ENCODE measurements around the gene PRKG1.
"Not testable (repeated sequence)": the region's sequence is repeated elsewhere in the genome, so short reads cannot be mapped to it uniquely, and the experiment has no call there.

The PRKG1 gene

DNA sequence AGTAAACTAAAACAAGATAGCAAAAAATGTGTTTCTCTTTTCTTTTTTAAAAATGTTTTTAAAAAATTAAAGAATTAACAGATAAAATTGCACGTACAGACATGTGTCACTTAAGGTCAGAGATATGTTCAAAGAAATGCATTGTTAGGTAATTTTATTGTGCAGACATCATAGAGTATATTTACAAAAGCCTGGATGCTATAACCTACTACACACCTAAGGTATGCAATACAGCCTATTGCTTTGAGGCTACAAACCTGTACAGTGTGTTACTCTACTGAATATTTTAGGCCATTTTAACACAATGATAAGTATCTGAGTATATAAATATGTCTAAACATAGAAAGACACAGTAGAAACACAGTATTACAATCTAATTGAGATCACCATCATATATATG, 253.1 kb downstream of the PRKG1 start:
- Histone ChIP-seq H3F3A (ENCODE audit: insufficient read depth) (no peaks in the 10 kb centered on the region), H4K20me1 (ENCODE audit: low read depth, low read length) (no peaks in the 10 kb centered on the region), H3K9ac (ENCODE audit: low read length) (no peak overlapping the region), H3K79me2 (ENCODE audit: insufficient read depth, low read length) (no peaks in the 10 kb centered on the region), H3K27me3 (ENCODE audit: low read length) (no peaks in the 10 kb centered on the region), H3K9me2 (replicated peaks; ENCODE audit: insufficient read depth, low read length) (no peaks in the 10 kb centered on the region), H2AFZ (ENCODE audit: low read depth, low read length, severe bottlenecking) (no peak overlapping the region), H3K4me2 (ENCODE audit: low read depth, low read length, poor library complexity, severe bottlenecking) (no peak overlapping the region), H3K9me3 (ENCODE audit: insufficient read depth, low read length) (no peaks in the 10 kb centered on the region), H3K36me3 (ENCODE audit: low read length) (no peaks in the 10 kb centered on the region), H3K4me3 (ENCODE audit: insufficient read depth, low read length, poor library complexity, severe bottlenecking) (no peak overlapping the region), H3K27ac (ENCODE audit: low read depth, low read length) (no peak overlapping the region)
- TF ChIP-seq, protein P1, sequence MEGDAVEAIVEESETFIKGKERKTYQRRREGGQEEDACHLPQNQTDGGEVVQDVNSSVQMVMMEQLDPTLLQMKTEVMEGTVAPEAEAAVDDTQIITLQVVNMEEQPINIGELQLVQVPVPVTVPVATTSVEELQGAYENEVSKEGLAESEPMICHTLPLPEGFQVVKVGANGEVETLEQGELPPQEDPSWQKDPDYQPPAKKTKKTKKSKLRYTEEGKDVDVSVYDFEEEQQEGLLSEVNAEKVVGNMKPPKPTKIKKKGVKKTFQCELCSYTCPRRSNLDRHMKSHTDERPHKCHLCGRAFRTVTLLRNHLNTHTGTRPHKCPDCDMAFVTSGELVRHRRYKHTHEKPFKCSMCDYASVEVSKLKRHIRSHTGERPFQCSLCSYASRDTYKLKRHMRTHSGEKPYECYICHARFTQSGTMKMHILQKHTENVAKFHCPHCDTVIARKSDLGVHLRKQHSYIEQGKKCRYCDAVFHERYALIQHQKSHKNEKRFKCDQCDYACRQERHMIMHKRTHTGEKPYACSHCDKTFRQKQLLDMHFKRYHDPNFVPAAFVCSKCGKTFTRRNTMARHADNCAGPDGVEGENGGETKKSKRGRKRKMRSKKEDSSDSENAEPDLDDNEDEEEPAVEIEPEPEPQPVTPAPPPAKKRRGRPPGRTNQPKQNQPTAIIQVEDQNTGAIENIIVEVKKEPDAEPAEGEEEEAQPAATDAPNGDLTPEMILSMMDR (IDR thresholded peaks at IDR 0.05; ENCODE audit: insufficient read depth, low read length, poor library complexity, severe bottlenecking): no peak
- no peak for TF ChIP-seq EZH2phosphoT487 (conservative IDR thresholded peaks at IDR 0.05; ENCODE audit: low read length)

DNA sequence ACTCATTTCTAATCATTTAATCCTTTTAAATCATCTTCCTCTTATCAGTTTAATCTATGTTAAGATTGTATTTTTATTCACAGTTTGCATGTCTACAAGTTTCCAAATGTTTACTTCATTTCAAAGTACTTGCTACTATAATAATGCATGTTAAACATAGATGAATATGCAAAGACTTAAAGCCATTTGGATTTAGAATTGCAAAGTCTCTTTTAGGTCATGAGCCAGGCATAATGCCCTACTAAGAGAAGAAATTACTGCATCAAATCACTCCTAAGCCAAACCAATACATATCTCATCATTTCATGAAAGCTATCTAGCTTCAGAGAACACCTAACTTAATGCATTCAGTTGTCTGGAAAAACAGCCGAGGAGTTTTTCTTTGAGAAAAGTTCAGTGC, 266.1 kb downstream of the PRKG1 start:
- Histone ChIP-seq H3K4me2 (ENCODE audit: low read depth, low read length, poor library complexity, severe bottlenecking) (no peak overlapping the region), H3K4me3 (ENCODE audit: insufficient read depth, low read length, poor library complexity, severe bottlenecking) (no peak overlapping the region), H3K36me3 (ENCODE audit: low read length) (no peaks in the 10 kb centered on the region), H3F3A (ENCODE audit: insufficient read depth) (no peaks in the 10 kb centered on the region), H3K27ac (ENCODE audit: low read depth, low read length) (no peak overlapping the region), H3K9me2 (replicated peaks; ENCODE audit: insufficient read depth, low read length) (no peaks in the 10 kb centered on the region), H2AFZ (ENCODE audit: low read depth, low read length, severe bottlenecking) (no peak overlapping the region), H3K9ac (ENCODE audit: low read length) (no peak overlapping the region), H3K27me3 (ENCODE audit: low read length) (no peaks in the 10 kb centered on the region), H3K9me3 (ENCODE audit: insufficient read depth, low read length) (no peaks in the 10 kb centered on the region), H3K79me2 (ENCODE audit: insufficient read depth, low read length) (no peaks in the 10 kb centered on the region), H4K20me1 (ENCODE audit: low read depth, low read length) (no peaks in the 10 kb centered on the region)
- TF ChIP-seq EZH2phosphoT487 (conservative IDR thresholded peaks at IDR 0.05; ENCODE audit: low read length): no peak
- TF ChIP-seq, protein P1 (IDR thresholded peaks at IDR 0.05; ENCODE audit: insufficient read depth, low read length, poor library complexity, severe bottlenecking): no peak

- Histone ChIP-seq H3K9me3 (ENCODE audit: insufficient read depth, low read length) (no peaks in the 10 kb centered on the region), H3K79me2 (ENCODE audit: insufficient read depth, low read length) (no peaks in the 10 kb centered on the region), H3F3A (ENCODE audit: insufficient read depth) (no peaks in the 10 kb centered on the region), H2AFZ (ENCODE audit: low read depth, low read length, severe bottlenecking) (no peak overlapping the region), H3K36me3 (ENCODE audit: low read length) (no peaks in the 10 kb centered on the region), H3K4me2 (ENCODE audit: low read depth, low read length, poor library complexity, severe bottlenecking) (no peak overlapping the region), H3K27ac (ENCODE audit: low read depth, low read length) (no peak overlapping the region), H3K27me3 (ENCODE audit: low read length) (no peaks in the 10 kb centered on the region), H4K20me1 (ENCODE audit: low read depth, low read length) (no peaks in the 10 kb centered on the region), H3K9me2 (replicated peaks; ENCODE audit: insufficient read depth, low read length) (no peaks in the 10 kb centered on the region), H3K4me3 (ENCODE audit: insufficient read depth, low read length, poor library complexity, severe bottlenecking) (no peak overlapping the region), H3K9ac (ENCODE audit: low read length) (no peak overlapping the region)
- TF ChIP-seq, protein P1 (IDR thresholded peaks at IDR 0.05; ENCODE audit: insufficient read depth, low read length, poor library complexity, severe bottlenecking): no peak
- no peak for TF ChIP-seq EZH2phosphoT487 (conservative IDR thresholded peaks at IDR 0.05; ENCODE audit: low read length)
Observed at GRCh38 chr10:51340845-51341610, 266.7 kb downstream of the PRKG1 start.

DNA sequence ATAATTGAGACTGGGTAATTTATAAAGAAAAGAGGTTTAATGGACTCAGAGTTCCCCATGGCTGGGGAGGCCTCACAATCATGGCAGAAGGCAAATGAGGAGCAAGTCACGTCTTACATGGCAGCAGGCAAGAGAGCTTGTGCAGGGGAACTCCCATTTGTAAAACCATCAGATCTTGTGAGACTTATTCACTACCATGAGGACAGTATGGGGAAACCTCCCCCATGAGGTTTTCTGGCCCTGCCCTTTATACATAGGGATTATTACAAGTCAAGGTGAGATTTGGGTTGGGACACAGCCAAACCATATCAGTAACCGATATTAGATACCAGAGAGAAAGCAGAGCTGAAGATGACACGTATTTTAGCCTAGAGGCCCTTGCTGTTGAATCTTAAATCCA, 267.5 kb downstream of the PRKG1 start:
- not testable (repeated sequence) for H4K20me1 ChIP-seq (ENCODE audit: low read depth, low read length); H3K27ac ChIP-seq (ENCODE audit: low read depth, low read length); H3K27me3 ChIP-seq (ENCODE audit: low read length); H3K79me2 ChIP-seq (ENCODE audit: insufficient read depth, low read length); H3K9ac ChIP-seq (ENCODE audit: low read length); H3K4me2 ChIP-seq (ENCODE audit: low read depth, low read length, poor library complexity, severe bottlenecking); H3K36me3 ChIP-seq (ENCODE audit: low read length); H3F3A ChIP-seq (ENCODE audit: insufficient read depth); H3K4me3 ChIP-seq (ENCODE audit: insufficient read depth, low read length, poor library complexity, severe bottlenecking); H3K9me2 ChIP-seq (replicated peaks; ENCODE audit: insufficient read depth, low read length); H3K9me3 ChIP-seq (ENCODE audit: insufficient read depth, low read length); H2AFZ ChIP-seq (ENCODE audit: low read depth, low read length, severe bottlenecking)
